Adrenal gland (tissue), 12 donors: Measurements from ENCODE around the gene STX19. TPM values are rescaled to one million over a fixed set of nuclear protein-coding genes. Genes with fewer than 3 reads are reported as not detected.
A peak's percentile ranks its signal among the peaks of the same experiment; 100 is the strongest.

Experiments used
- DNase-seq, 7 donors: peaks; one replicate each; pipeline ENCODE4 v3.0.0-alpha.2; 2019 to 2020
- H3K27ac ChIP-seq, 5 donors: fragments of 200-600 bp; sonication (generic) in 4 of 5; 1 replicate in 3 of 5; 2 replicates in 2 of 5; pipeline versions ENCODE4 v1.5.1 to v1.8.0; 2016 to 2020; ENCODE audit warnings: mild to moderate bottlenecking in 1 of 5
- H3K27me3 ChIP-seq: fragments of 200-600 bp; 2 replicates; pipeline ENCODE4 v1.8.0; 2021
- H3K36me3 ChIP-seq, 2 donors: fragments of 200-600 bp; replicated peaks in 1 of 2; 1 replicate in 1 of 2; 2 replicates in 1 of 2; pipeline versions ENCODE4 v1.5.1 to v1.8.0; 2018 to 2022
- H3K4me1 ChIP-seq, 2 donors: fragments of 200-600 bp; replicated peaks in 1 of 2; 1 replicate in 1 of 2; 2 replicates in 1 of 2; pipeline versions ENCODE4 v1.5.1 to v1.8.0; 2018 to 2021
- H3K4me3 ChIP-seq, 4 donors: fragments of 200-600 bp; sonication (generic) in 3 of 4; one replicate each; pipeline ENCODE4 v1.5.1; 2016 to 2018
- H3K9me3 ChIP-seq, 3 donors: fragments of 200-600 bp; sonication (generic) in 1 of 3; replicated peaks in 1 of 3; 1 replicate in 2 of 3; 2 replicates in 1 of 3; pipeline versions ENCODE4 v1.5.1 to v1.8.0; 2016 to 2021
- CTCF ChIP-seq, 6 experiments: fragments of 450-650 bp in 4 of 6; fragments of 200-600 bp in 2 of 6; sonication (generic) in 1 of 6; IDR thresholded peaks; 1 replicate in 5 of 6; 2 replicates in 1 of 6; pipeline versions ENCODE4 v1.5.1 to v1.8.0; 2016 to 2021; ENCODE audit warnings: antibody characterized with exemption in 6 of 6, mild to moderate bottlenecking in 2 of 6, moderate library complexity in 1 of 6
- POLR2A ChIP-seq, 2 donors: fragments of 450-650 bp; IDR thresholded peaks; one replicate each; pipeline ENCODE4 v1.6.1; 2017; ENCODE audit warnings: antibody characterized with exemption in 2 of 2, mild to moderate bottlenecking in 2 of 2, moderate library complexity in 1 of 2
- WGBS, 4 donors: extraction: QIAGEN DNeasy Blood & Tissue Kit in 2 of 4; methylation state at CpG; one replicate each; pipeline versions ENCODE4 v1.1.5 to v1.1.7; 2013 to 2017; 5-methylcytosine and 5-hydroxymethylcytosine counted together
- intact Hi-C, 2 donors: fragments of 100-400 bp; cut with DNase I; formaldehyde crosslinking; loops; one replicate each; pipeline versions ENCODE4 v1.14.1 to v1.15.0; 2022 to 2023
- polyA plus RNA-seq, 3 donors: library from polyadenylated mRNA; stranded (reverse); fragments of 200-250 nt in 2 of 3; fragments of 350-450 nt in 1 of 3; fragmentation: Illumina TruSeq in 1 of 3; extraction: RNeasy Lipid Tissue Mini Kit (QIAGEN cat#74804) in 1 of 3; gene quantifications; one replicate each; pipeline ENCODE4 v1.2.3, GENCODE V29; 2013 to 2014
- total RNA-seq, 9 donors: library from RNA; depleted of rRNA in 4 of 9; stranded (reverse); fragments of >200 nt in 4 of 9; fragments of 120-200 nt in 1 of 9; fragmentation: NEBNext Ultra II Directional in 1 of 9; extraction: Animal tissue kit (Norgen Biotek cat#: 25700) in 1 of 9; gene quantifications; one replicate each; pipeline versions ENCODE4 v1.1.0 to v1.2.4, GENCODE V29; 2013 to 2023
- donor health status: healthy with polysubstance abuse.
- donor health status: Bipolar disorder and iron deficiency.
- donor health status: DM: yes; HTN: yes; CAD: no.
- donor health status: DM: no; HTN: no; CAD: no.
- donor health status: DM: no; HTN: no; CAD: no.
- donor health status: DM: yes; HTN: yes; CAD: no.

Gene STX19
- total and polyA plus RNA-seq, 12 donors = 0.07 to 0.26 (median 0.18) TPM; not detected in 8

DNA sequence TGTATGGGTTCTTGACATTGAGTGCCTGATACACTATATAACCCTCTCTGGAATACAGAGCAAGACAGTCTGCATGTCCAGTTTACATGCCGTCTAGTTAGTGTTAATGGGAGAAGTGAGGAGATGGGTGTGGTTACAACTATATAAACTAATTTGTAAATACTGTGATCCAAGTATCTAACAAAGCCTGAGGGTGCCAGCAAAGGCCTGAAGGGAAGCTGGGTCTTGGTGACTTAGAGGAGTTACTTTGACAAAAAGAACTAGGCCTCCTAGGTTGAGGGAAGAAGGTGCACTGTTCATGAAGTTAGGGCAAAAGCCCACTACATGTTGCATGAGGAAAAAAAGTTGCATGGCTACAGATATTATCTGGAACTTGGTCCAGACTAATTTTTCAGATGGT lies 36.7 kb upstream of the STX19 start:
- Histone ChIP-seq H3K4me3 (no peak overlapping the region), H3K27me3 (no peaks in the 10 kb centered on the region), H3K27ac (no peak overlapping the region), H3K9me3 (no peaks in the 10 kb centered on the region), H3K4me1 (peaks cover 13 to 20% of the 10 kb centered on the region in 2 donors), H3K36me3 (no peaks in the 10 kb centered on the region)
- DNase-seq = no peak
- no peak for TF ChIP-seq POLR2A (IDR thresholded peaks at IDR 0.05)
- TF ChIP-seq CTCF (IDR thresholded peaks at IDR 0.05) = no peak
- intact Hi-C loops = loop anchor here (10.0 kb wide), 1 partner anchor 60 kb away; no protein-coding TSS in a partner anchor
- 73 to 92% (median 74%) methylated on average over 1 of the region's 1 CpG for WGBS, 4 donors

DNA sequence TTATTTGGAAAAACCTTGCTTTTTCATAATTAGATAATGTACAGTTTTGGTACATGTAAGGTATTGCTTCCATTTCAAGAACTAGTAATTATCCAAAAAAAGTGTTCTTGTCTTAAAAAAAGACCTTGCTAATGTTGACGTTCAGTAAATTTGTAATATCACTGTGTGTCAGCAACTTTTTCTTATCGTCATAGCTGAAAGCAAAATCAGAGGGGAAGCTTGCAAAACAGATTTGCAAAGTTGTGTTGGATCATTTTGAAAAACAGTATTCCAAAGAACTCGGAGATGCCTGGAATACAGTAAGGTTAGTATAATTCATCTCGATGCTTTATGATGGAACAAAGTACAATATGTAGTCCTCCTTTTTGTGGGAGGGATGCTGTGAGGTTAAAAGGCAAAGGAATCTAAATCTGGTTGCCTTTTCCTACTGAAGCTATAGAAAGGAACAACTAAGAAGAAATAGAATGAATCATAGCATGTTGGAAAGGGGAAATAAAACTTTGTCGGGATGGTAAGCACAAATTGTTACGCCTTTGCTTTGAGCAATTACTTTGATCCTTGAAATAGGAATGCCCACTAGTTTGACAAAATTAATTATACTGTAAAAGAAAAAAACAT lies 36.0 kb upstream of the STX19 start:
- 68 to 74% (median 72%) methylated on average over 6 of the region's 6 CpGs for WGBS, 4 donors
- Histone ChIP-seq H3K36me3 (no peaks in the 10 kb centered on the region), H3K9me3 (no peaks in the 10 kb centered on the region), H3K4me3 (no peak overlapping the region), H3K4me1 (peaks cover 12 to 20% of the 10 kb centered on the region in 2 donors), H3K27ac (peak overlapping the region in 2 of 5 donors; percentile 44 to 92), H3K27me3 (no peaks in the 10 kb centered on the region)
- TF ChIP-seq CTCF (IDR thresholded peaks at IDR 0.05) = no peak
- no peak for TF ChIP-seq POLR2A (IDR thresholded peaks at IDR 0.05)
- DNase-seq = no peak
- intact Hi-C loops = loop anchor here (10.0 kb wide), 1 partner anchor 60 kb away; no protein-coding TSS in a partner anchor

DNA sequence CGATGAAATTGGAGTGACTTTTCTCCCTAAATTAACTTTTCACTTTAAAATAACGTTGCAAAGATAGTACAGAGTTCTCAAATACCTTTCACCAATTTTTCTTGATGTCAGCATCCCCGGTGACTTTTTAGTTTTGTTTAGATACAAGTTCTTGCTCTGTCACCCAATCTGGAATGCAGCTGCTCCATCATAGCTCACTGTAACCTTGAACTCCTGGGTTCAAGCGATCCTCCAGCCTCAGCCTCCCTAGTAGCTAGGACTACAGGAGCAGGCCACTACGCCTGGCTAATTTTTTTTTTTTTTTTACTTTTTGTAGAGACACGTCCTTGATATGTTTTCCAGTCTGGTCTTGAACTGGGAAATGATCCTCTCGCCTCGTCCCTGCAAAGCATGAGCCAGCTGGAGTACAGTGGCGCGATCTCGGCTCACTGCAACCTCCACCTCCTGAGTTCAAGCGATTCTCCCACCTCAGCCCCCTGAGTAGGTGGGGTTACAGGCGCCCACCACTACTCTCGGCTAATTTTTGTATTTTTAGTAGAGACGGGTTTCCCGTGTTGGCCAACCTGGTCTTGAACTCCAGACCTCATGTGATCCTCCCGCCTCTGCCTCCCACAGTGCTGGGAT lies 35.2 kb upstream of the STX19 start:
- DNase-seq = peak in 2 of 7 donors; percentile 11 to 33
- TF ChIP-seq POLR2A (IDR thresholded peaks at IDR 0.05) (no peak), CTCF (IDR thresholded peaks at IDR 0.05) (no peak)
- Histone ChIP-seq H3K27ac (peak overlapping the region; percentile 66 to 94 (median 91)), H3K27me3 (no peaks in the 10 kb centered on the region), H3K9me3 (no peaks in the 10 kb centered on the region), H3K4me1 (peaks cover 8 to 20% of the 10 kb centered on the region in 2 donors), H3K4me3 (peak overlapping the region; percentile 19 to 89 (median 67)), H3K36me3 (no peaks in the 10 kb centered on the region)
- WGBS, 4 donors = 41 to 48% (median 46%) methylated on average over 17 of the region's 17 CpGs
- intact Hi-C loops = loop anchor here (10.0 kb wide), 1 partner anchor 59 kb away; no protein-coding TSS in a partner anchor

- intact Hi-C loops = loop anchor here (10.0 kb wide), 1 partner anchor 58 kb away; no protein-coding TSS in a partner anchor
- 0% methylated on average over 33 to 52 of the region's 52 CpGs for WGBS, 4 donors
- H3K4me3 ChIP-seq = peak within 1 kb of the TSS; percentile 19 to 89 (median 67)
- no peaks in the 10 kb centered on the region for H3K27me3 ChIP-seq
- H3K27ac ChIP-seq = peak within 1 kb of the TSS; percentile 66 to 94 (median 91)
- TF ChIP-seq POLR2A (IDR thresholded peaks at IDR 0.05) (peak; percentile 37 to 80), CTCF (IDR thresholded peaks at IDR 0.05) (no peak)
- H3K36me3 ChIP-seq = no peaks in the 10 kb centered on the region
- peaks cover 8 to 20% of the 10 kb centered on the region in 2 donors for H3K4me1 ChIP-seq
- DNase-seq = peak; percentile 90 to 98 (median 95)
- no peaks in the 10 kb centered on the region for H3K9me3 ChIP-seq
Measured at GRCh38 chr3:94062513-94063404, 34.4 kb upstream of the STX19 start, which contains the start of the genes DHFR2 and NSUN3. Gene DHFR2 (minus strand): TSS chr3:94062916. CDS start chr3:94061511, 1,405 bp downstream. Gene NSUN3 (plus strand): TSS chr3:94063061. CDS start chr3:94063127, 66 bp downstream.
